IPS-11a (cell line): ENCODE measurements around the gene RBM15.

Experiments used
- H3K4me3 ChIP-seq: one replicate; pipeline ENCODE4 v1.5.1; 2013; ENCODE audit warnings: low read depth, low read length, control low read depth

Gene RBM15

GRCh38 chr1:110319332-110320167 is 19.6 kb upstream of the RBM15 start:
- H3K4me3 ChIP-seq: no peak overlapping the region

GRCh38 chr1:110320168-110320518 is 19.0 kb upstream of the RBM15 start:
- H3K4me3 ChIP-seq: no peak overlapping the region

GRCh38 chr1:110321045-110321444 is 18.1 kb upstream of the RBM15 start:
- no peak overlapping the region for H3K4me3 ChIP-seq

DNA sequence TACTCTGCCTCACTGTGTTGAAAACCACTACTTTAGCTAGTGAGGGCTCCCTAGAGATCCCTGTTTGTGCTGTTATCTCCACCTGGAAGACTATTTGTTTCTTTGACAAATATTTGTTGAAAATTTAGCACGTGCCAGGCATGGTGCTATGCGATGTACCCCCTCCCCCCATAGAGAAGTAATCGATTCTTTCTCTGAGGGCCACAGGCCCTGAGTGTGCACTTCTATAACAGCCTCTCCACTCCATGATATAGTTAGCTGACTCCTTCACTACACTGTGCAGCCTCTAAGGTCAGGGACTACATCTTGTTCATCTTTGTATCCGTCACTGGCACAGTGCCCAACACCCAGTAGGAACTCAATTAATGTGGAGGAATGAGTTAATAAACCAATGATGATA is 17.3 kb upstream of the RBM15 start:
- H3K4me3 ChIP-seq: no peak overlapping the region

GRCh38 chr1:110324667-110325066 is 14.5 kb upstream of the RBM15 start:
- H3K4me3 ChIP-seq: no peak overlapping the region

- no peak overlapping the region for H3K4me3 ChIP-seq
Measured at GRCh38 chr1:110326826-110327225, 12.4 kb upstream of the RBM15 start.

GRCh38 chr1:110328274-110328673 is 10.9 kb upstream of the RBM15 start:
- no peak overlapping the region for H3K4me3 ChIP-seq

- no peak overlapping the region for H3K4me3 ChIP-seq
Measured at GRCh38 chr1:110328700-110329099, 10.5 kb upstream of the RBM15 start.

DNA sequence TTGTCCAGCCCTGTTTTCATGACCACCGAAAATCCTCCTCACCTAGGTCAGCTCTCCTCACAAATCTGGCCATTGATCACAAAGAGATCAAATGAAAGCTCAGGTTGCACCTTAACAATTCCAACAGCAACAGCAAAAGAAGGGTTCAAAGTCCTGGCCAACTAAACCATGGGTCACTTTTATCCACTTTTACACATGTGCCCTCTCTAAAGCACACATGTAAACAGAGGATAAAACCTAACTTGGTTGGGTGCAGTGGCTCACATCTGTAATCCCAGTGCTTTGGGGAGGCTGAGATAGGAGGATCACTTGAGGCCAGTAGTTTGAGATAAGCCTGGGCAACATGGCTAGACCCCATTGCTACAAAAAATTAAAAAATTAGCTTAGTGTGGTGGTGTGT is 3.9 kb upstream of the RBM15 start:
- no peak overlapping the region for H3K4me3 ChIP-seq

DNA sequence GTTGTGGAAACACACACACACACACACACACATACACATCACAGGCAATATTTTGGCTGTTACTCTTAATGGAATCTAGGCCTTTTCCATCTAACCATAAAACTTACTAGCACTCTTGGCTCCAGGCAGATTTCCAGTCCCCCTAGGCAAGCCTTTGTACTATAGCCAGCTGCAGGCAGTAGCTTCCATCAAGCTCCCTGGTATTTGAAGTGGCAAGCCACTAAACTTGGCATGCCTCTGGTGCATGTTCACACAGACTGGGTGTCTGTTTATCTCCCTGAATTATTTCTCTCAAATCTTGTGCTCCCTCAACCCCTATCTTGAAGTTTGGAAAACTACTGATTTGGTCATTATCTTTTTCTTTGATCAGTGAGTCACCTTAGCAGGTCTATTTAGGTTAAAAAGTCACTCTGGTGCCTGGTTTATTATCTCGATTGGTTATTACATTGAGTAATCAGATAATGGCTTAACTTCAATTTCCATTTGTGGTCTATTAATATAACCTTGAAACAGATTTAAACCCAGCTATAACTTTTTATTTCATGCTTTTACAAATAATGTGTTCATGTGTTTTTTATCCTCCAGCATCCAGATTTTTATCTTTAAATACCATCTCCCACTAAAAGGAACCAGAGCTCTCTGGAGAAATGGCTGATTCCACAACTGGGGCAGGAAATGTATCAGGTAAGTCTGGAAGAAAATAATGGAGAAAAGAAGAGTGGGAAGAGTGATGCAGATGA is 2.7 kb upstream of the RBM15 start:
- H3K4me3 ChIP-seq: no peak overlapping the region

- H3K4me3 ChIP-seq: peak overlapping the region; percentile 93
Measured at GRCh38 chr1:110337704-110338308, 1.4 kb upstream of the RBM15 start.

DNA sequence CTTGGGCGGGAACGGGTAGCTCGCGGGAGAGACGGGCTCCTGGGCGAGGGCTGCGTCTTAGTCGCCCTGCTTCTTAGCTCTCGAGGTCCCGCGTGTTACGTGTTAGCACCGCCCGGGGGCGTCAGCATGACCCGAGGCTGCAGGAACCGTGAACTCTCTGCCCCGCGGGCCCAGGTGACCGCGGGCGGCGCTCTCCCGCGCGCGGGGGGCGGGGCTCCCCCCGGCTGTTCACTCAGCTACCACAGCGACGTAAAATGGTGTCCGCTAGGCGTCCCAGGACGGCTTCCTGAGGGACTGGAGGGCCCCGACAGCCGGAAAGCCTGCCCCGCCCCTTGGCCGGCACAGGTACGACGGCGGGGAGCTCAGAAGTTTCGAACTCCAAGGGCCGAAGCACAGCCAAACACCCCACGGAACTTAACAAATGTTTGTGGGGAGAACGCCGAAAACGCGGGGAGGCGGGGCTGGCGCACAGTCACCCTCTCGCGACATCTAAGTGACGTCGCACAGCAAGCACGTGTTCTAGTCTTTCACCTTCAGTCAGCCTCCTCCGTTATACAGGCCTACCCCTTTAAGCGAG is 780 bp upstream of the RBM15 start:
- peak overlapping the region; percentile 93 for H3K4me3 ChIP-seq

- H3K4me3 ChIP-seq: peak overlapping the region; percentile 93
Measured at GRCh38 chr1:110339407-110340206, 430 bp downstream of the RBM15 start.

DNA sequence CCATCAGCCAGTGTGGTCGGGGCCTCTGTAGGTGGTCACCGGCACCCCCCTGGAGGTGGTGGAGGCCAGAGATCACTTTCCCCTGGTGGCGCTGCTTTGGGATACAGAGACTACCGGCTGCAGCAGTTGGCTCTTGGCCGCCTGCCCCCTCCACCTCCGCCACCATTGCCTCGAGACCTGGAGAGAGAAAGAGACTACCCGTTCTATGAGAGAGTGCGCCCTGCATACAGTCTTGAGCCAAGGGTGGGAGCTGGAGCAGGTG is 961 bp downstream of the RBM15 start:
- H3K4me3 ChIP-seq: peak overlapping the region; percentile 93

DNA sequence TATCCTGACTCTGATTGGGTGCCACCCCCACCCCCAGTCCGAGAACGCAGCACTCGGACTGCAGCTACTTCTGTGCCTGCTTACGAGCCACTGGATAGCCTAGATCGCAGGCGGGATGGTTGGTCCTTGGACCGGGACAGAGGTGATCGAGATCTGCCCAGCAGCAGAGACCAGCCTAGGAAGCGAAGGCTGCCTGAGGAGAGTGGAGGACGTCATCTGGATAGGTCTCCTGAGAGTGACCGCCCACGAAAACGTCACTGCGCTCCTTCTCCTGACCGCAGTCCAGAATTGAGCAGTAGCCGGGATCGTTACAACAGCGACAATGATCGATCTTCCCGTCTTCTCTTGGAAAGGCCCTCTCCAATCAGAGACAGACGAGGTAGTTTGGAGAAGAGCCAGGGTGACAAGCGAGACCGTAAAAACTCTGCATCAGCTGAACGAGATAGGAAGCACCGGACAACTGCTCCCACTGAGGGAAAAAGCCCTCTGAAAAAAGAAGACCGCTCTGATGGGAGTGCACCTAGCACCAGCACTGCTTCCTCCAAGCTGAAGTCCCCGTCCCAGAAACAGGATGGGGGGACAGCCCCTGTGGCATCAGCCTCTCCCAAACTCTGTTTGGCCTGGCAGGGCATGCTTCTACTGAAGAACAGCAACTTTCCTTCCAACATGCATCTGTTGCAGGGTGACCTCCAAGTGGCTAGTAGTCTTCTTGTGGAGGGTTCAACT is 2.1 kb downstream of the RBM15 start:
- no peak overlapping the region for H3K4me3 ChIP-seq

DNA sequence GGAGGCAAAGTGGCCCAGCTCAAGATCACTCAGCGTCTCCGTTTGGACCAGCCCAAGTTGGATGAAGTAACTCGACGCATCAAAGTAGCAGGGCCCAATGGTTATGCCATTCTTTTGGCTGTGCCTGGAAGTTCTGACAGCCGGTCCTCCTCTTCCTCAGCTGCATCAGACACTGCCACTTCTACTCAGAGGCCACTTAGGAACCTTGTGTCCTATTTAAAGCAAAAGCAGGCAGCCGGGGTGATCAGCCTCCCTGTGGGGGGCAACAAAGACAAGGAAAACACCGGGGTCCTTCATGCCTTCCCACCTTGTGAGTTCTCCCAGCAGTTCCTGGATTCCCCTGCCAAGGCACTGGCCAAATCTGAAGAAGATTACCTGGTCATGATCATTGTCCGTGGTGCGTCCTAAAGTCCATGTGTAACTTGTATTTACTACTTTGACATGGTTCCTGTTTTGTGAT is 2.7 kb downstream of the RBM15 start:
- peak overlapping the region; percentile 21 for H3K4me3 ChIP-seq

GRCh38 chr1:110343249-110343648 is 4.1 kb downstream of the RBM15 start:
- H3K4me3 ChIP-seq: no peak overlapping the region

GRCh38 chr1:110344152-110344551 is 5.0 kb downstream of the RBM15 start:
- H3K4me3 ChIP-seq: peak overlapping the region; percentile 4

- no peak overlapping the region for H3K4me3 ChIP-seq
Measured at GRCh38 chr1:110345480-110345879, 6.3 kb downstream of the RBM15 start.

DNA sequence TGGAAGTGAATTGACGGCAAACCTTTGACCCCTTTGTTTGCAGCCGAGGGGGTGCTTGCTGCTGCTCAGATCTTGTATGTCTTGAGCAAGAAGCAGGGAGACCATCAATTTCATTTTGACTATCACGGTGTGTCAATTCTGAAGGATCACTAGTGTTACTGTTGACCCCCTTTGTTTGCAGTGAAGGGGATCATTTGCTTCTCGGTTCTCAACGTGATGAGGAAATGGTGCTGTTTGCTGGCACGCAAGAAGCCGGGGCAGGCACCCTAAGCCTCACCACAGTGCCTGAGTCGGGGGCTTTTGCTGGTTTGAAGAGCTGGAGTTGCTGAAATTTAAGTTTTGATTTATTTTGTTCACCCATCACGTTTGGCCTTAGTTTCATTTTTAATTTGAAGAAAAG is 7.5 kb downstream of the RBM15 start:
- H3K4me3 ChIP-seq: no peak overlapping the region
